Measurements from ENCODE around the gene NEURL1B. TPM values are rescaled to one million over a fixed set of nuclear protein-coding genes. Genes with fewer than 3 reads are reported as not detected.

Gene NEURL1B
- total RNA-seq, 2 donors from 2014 or later, result 17.9 to 22.4 TPM

GRCh38 chr5:172736508-172737135 is 95.6 kb downstream of the NEURL1B start:
- H3K4me3 ChIP-seq, result no peak overlapping the region
- no peak for TF ChIP-seq CTCF (IDR thresholded peaks at IDR 0.05)
- no peak for DNase-seq (ENCODE audit: low spot score)
- H3K36me3 ChIP-seq, result no peaks in the 10 kb centered on the region
- H3K27me3 ChIP-seq, result no peaks in the 10 kb centered on the region
- H3K27ac ChIP-seq, result no peak overlapping the region
- peaks cover 0 to 51% of the 10 kb centered on the region in 2 donors for H3K4me1 ChIP-seq
- H3K9me3 ChIP-seq, result no peaks in the 10 kb centered on the region

DNA sequence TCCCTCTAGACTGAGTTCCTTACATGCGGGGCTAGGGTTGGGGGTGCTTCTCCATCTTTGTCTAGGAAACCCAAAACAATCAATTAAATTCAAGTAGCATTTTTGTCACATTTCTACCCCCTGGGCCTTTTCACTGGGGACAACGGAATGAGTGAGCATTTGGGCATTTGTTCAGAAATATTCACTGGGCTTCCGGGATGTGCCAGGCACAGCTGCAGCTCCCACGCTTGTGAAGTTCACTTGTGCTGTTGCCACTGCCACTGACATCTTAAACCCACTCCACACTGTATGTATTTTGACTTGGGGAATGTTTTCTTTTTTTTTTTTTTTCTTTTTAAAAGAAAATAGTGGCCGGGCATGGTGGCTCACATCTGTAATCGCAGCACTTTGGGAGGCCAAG is 98.3 kb downstream of the NEURL1B start:
- no peak for TF ChIP-seq CTCF (IDR thresholded peaks at IDR 0.05)
- peak overlapping the region in 1 of 2 donors; percentile 92 for H3K27ac ChIP-seq
- peaks cover 0 to 37% of the 10 kb centered on the region in 2 donors for H3K4me1 ChIP-seq
- no peak overlapping the region for H3K4me3 ChIP-seq
- H3K27me3 ChIP-seq, result no peaks in the 10 kb centered on the region
- DNase-seq (ENCODE audit: low spot score), result no peak
- no peaks in the 10 kb centered on the region for H3K36me3 ChIP-seq
- H3K9me3 ChIP-seq, result no peaks in the 10 kb centered on the region

DNA sequence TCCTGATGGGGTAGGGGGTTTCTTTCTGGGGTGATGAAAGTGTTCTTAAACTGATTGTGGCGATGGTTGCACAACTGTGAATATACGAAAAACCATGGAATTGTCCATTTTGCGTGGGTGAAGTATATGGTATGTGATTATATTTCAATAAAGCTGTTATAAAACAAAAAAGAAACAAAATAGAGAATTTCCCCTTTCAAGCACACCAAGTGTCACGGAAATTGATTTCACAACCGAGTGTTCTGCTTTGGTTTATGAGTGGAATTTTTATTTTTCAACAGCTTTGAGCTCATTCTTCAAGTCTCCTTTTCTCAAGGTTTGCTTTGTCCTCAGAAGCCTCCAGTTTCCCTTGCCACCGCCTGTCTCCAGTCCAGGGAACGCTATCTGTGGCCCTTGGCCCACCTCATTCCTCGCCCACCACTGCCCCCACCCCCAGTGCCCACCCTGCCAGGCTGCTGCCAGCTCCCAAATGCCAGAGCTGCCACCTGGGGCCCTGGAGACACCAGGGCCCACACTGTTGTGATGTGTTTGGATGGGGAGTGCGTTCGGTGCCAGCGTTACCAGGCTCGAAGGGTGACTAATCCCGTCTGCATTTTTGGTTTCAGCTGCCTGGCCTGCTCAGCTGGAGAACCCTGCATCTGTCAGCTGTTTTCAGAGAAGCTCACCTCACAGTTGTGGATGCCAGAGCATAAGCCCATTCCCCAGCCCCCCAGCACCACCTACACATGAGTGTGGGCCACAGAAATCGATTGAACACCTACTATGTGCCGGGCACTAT is 99.6 kb downstream of the NEURL1B start:
- no peak overlapping the region for H3K4me3 ChIP-seq
- no peaks in the 10 kb centered on the region for H3K27me3 ChIP-seq
- H3K4me1 ChIP-seq, result peaks cover 0 to 37% of the 10 kb centered on the region in 2 donors
- H3K36me3 ChIP-seq, result no peaks in the 10 kb centered on the region
- DNase-seq (ENCODE audit: low spot score), result peak; percentile 89
- H3K9me3 ChIP-seq, result no peaks in the 10 kb centered on the region
- H3K27ac ChIP-seq, result peak overlapping the region; percentile 85 to 92
- no peak for TF ChIP-seq CTCF (IDR thresholded peaks at IDR 0.05)

Small RNAs within 50 kb of the gene (microRNA-seq; reads per million reads assigned to microRNA genes)
- 0 reads per million in 2 donors for gene MIR5003 (ENCODE audit: borderline number of aligned reads in 2 of 2, borderline replicate concordance in 1 of 2)

Other genes with a start within 250 kb of the NEURL1B start
- gene SH3PXD2B, start 186.7 kb upstream of the NEURL1B start, total RNA-seq, result 10 to 100 TPM in 1 of 2 donors, 1 to 10 TPM in 1; 7.2 to 13.9 TPM
- 100 to 1,000 TPM; 804 to 819 TPM for gene DUSP1, start 129.9 kb downstream of the NEURL1B start, total RNA-seq
- 100 to 1,000 TPM in 1 of 2 donors, 10 to 100 TPM in 1; 70.7 to 113 TPM for gene ERGIC1, start 193.0 kb downstream of the NEURL1B start, total RNA-seq

Data from right atrium auricular region (tissue), 2 donors.